NCI-H345 treated with DMSO at 0.1 percent for 48 hours (cell line): ENCODE data around the gene SUN1.
"Not testable (repeated sequence)": the region's sequence is repeated elsewhere in the genome, so short reads cannot be mapped to it uniquely, and the experiment has no call there.

Source experiments
- DNase-seq: peaks from one replicate; lab custom pipeline; 2025; ENCODE audit not compliant: unreplicated experiment; lab: John Stamatoyannopoulos, UW

SUN1 gene

DNA sequence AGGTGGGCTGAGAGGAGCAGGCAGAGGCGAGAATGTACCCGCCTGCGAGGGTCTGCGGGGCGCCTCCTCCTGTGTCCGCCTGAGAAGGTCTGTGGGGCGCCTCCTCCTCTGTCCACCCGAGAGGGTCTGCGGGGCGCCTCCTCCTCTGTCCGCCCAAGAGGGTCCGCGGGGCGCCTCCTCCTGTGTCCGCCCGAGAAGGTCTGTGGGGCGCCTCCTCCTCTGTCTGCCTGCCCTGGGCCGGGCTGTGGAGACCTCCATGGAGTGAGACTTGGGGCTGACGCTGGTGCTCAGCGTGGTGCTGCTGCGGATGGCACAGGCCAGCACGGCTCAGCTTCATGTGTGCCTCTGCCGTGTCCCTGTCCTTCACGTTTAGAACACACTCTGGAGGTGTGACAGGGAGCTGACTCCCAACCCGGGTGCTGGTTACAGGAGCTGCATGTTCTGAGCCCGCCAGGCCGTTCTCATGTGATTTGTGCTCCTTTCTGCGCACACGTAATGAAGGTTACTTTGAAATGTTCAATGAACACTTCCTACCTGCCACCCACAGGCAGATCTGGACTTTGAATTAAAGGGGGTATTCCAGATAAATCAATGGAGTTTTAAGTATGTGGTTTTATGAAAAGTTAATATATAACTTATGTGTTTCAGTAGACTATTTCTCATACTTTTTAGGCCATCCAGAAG lies 23.6 kb downstream of the SUN1 start:
- DNase-seq: no peak

DNA sequence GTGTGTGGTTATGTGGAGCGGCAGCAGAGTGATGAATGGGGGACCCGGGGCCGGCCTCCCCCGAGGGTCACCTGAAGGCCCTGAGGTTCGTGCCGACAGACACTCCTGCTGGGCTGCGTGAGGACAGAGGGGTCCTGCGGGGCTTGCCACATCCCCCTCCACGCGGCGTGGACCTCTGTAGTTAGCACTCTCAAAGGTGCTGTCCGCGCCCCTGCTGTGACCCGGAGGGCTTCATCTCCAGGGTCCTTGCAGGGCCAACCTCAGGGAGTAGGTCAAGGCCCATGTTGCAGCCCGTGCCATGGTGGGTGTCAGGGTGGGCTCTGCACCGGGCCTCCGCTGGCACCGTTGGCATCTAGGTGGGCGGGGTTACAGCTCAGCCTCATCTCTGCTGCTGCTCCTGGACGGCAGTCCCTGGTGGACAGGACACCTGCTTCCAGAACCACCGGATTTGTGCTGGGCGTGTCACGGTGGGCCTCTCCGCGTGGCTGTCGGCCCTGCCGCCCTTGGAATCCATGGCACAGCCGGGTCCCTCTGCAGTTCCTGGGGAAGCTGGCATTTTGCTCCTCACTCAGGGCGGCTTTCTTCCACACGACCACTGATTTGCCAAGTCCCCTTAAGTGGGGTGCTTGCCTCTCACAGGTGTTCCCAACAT lies 24.3 kb downstream of the SUN1 start:
- no peak for DNase-seq

DNA sequence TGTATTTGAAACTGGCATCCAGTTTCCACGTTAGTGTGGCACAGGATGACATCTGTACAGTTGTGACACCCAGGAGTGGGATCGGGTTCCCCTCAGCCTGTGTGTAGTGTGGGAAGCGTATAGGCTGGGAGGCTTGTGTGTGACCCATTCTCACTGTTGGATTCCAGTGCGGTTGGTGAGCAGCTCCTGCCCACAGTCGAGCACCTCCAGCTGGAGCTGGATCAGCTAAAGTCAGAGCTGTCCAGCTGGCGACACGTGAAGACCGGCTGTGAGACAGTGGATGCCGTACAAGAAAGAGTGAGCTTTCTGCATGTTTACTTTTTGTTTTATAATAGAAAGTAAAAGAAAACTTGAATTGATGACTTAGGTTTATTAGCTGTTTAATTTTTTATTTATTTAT lies 25.4 kb downstream of the SUN1 start:
- no peak for DNase-seq

DNA sequence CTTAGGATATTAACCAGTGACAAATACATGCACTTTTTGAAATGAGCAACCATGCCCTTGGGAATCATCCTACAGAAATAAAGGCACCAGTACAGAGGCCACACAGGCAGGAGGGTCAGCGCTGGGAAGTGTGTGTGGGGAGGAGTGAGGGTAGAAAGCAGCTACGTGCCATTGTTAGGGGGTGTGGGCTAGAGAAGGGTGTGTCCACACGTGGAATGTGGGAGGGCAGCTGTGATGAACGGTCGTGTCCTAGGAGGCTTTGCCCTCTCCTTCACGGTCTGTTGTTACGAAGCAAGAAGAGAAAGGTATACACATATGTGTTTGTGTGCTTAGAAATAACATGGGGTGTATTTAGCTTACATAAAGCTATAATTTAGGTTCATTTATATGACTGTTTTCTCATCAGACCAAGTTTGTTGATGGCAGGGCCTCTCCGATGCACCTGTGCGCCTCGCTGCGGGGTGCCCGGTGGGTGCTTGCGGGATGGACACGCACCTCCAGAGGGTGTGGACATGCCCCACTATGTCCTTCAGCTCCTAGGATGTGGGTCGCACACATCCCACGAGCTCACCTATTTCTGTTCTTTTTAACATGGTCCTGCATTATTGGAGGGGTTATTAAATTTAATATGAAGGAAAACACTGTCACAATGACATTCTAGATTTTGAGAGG lies 27.2 kb downstream of the SUN1 start:
- no peak for DNase-seq

DNA sequence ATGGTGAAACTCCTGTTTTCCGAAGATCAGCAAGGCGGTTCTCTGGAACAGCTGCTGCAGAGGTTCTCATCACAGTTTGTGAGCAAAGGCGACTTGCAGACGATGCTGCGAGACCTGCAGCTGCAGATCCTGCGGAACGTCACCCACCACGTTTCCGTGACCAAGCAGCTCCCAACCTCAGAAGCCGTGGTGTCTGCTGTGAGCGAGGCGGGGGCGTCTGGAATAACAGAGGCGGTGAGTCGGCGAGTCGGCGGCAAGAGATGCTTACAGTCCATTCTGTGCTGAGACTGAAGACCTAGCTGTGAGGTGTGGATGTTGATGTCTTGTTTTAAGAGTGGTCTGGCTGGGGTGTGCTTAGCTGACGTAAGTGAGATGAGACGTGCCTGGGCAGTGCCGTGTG lies 27.9 kb downstream of the SUN1 start:
- DNase-seq: no peak

DNA sequence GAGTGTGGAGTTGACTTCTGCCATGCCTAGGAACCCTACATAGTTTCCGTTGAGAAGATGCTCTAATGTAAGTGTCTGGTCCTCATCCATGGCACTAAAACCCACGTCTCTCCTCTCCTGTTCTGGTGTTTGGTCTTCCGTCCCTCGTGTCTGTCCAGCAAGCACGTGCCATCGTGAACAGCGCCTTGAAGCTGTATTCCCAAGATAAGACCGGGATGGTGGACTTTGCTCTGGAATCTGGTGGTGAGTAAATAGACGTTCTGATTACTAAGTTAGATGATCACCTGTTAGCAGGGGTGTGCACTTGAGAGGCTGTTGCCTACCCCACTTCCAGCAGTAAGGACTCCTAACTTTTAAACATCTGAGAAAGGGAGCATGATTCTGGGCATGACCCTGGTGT lies 28.9 kb downstream of the SUN1 start:
- no peak for DNase-seq

DNA sequence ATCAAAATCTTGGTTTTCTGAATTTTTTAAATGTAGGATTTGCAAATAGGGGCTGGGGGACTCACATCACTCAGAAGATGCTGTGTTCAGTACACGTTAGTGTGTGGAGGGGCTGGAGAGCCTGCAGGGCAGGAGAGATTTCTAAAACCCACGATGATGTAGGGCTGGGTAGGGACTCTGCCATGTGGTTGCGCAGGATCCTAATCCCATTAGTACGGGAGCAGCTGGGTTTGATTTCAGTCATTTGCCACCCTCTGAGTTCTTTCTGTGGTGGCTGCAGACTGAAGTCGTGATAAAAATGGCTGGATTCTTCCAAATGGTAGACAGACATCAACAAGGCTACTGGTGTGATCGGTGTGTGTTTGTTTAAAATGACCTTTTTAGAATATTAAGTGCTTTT lies 29.9 kb downstream of the SUN1 start:
- DNase-seq: no peak

DNA sequence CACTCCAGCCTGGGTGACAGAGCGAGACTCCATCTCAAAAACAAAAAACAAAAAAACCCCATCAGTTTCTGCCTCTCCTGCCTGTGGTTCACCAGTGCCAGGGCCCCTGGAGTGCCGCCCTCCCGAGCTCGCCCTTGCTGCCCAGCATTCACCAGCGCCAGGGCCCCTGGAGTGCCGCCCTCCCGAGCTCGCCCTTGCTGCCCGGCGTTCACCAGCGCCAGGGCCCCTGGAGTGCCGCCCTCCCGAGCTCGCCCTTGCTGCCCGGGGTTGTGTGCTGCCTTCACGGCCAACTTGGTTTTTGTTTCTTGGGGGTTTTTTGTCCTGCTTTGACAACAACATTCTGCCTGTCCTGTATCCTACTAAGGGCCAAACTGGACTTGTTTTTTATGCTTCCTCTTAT lies 30.8 kb downstream of the SUN1 start:
- DNase-seq: no peak

DNA sequence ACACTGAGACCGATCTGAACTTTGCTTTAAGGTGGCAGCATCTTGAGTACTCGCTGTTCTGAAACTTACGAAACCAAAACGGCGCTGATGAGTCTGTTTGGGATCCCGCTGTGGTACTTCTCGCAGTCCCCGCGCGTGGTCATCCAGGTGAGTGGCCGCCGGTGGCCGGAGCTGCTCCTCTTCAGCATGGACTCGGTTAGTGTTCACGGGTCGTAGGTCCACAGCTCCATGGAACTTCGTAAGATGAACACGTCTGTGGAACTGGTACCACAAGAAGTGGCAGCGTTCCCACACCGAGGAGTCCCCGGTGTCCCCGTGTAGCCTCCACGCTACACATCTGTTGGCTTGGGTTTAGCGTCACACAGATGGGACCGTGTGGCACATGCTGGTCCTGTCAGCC lies 33.6 kb downstream of the SUN1 start:
- DNase-seq: no peak

DNA sequence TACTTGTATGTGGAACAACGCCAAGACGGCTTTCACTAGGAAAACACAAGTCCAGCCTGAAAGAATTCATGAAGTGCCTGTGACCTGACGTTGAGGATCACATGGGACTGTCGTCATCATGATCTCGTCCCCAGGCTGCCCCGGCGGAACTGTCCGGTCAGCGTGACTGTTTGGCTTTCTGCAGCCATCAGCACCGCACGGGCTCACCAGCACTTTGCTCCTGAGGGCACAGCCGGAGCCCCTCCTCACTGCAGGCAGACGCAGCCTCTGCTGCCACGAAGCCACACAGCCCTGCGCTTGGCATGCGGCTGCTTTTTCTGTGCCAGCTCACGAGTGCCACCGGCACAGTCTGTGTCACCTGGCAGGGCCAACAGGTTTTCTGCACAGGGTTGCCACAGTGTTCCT lies 34.7 kb downstream of the SUN1 start:
- no peak for DNase-seq

DNA sequence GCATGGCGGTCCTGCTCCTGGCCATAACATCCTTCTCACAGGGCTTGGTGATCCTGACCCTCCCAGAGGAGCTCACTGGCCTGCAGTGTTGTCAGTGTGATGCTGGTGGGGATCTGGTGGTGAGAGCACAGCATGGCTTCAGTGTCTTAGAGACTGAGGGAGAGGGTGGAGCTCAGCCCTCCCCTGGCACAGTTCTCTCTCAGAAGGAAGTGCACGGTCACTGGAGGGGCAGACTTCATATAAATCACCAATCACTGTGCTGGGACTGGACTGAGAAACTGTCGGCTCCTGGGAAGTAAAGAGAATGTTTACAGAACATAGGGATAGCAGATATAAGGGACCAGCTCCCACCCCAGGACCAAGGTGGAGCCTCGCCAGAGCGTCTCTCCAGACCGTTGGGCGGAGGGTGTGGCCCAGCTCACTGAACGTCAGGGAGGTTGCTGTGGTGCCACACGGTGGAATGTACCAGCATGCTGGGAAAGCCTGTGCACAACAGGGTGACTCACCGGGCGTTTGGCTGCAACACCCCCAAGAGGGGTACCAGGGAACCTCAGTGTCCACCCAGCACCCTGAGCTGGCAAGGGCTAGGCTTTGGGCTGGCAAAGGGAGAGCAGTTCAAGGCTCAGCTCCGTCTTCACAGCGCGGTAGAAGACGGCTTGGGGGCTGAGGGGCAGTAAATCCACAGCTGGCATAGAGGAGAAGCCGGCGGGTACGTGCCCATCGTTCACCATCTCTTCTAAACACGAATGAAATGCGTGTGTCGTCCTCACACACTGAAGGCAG lies 35.3 kb downstream of the SUN1 start:
- no peak for DNase-seq

DNA sequence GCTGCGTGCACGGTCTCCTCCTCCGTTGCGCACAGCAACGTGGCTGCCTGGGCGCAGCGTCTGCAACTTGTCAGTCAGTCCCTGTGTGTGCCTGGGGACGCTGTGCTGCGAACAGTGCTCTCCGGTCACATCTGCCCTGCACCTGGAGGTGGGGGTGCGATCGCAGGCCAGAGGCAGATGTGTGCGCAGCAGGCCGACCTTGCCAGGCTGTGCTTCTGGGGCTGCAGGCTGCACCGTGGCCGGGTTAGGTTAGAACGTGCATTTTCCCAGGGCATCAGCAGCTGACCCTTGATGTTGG lies 35.9 kb downstream of the SUN1 start:
- no peak for DNase-seq

DNA sequence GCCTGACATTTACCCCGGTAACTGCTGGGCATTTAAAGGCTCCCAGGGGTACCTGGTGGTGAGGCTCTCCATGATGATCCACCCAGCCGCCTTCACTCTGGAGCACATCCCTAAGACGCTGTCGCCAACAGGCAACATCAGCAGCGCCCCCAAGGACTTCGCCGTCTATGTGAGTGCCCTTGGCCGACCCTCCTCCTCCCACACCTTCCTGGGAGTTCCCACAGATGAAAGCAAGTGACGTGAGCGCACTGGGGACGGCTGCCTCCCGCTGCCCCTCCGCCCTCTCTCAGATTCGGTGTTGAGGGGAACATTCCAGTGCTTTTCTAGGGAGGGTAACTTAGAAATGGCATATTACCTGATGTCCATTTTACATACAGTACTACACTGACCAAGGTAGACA lies 37.1 kb downstream of the SUN1 start:
- DNase-seq: no peak

DNA sequence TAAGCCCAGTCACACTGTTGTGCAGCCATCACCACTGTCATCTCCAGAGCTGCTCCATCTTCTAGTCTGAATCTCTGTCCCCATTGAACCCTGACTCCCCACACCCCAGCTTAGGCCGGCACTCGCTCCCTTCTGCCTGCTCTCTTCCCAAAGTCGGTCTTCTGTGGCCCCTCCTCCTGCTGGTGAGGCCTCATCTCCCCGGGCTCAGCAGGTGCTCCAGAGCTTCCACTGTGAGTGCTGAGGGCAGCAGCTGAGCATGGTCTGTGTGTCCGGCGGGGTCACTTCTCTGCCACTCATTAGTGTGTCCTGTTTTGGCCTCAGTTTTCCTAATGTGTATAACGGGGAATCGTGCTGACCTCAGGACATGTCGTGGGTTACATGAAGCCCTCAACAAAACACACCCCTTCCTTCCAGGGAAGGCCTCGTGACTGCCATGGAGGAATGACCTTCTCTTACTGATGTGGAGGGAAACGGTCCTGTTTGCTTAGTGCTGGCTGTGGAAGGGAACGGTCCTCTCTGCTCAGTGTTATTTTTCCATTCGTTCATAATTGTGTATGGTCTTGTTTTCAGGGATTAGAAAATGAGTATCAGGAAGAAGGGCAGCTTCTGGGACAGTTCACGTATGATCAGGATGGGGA lies 39.7 kb downstream of the SUN1 start:
- no peak for DNase-seq

DNA sequence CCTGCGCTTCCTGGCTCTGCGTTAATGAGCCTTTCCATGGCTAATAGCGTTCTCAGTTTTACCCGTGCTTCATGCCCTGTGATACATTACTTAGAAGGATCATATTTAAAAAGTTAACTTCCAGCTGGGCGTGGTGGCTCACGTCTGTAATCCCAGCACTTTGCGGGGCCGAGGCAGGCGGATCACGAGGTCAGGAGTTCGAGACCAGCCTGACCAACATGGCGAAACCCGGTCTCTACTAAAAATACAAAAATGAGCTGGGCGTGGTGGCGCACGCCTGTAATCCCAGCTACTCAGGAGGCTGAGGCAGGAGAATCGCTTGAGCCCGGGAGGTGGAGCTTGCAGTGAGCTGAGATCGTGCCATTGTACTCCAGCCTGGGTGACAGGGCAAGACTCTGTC lies 40.4 kb downstream of the SUN1 start:
- DNase-seq: not testable (repeated sequence)

DNA sequence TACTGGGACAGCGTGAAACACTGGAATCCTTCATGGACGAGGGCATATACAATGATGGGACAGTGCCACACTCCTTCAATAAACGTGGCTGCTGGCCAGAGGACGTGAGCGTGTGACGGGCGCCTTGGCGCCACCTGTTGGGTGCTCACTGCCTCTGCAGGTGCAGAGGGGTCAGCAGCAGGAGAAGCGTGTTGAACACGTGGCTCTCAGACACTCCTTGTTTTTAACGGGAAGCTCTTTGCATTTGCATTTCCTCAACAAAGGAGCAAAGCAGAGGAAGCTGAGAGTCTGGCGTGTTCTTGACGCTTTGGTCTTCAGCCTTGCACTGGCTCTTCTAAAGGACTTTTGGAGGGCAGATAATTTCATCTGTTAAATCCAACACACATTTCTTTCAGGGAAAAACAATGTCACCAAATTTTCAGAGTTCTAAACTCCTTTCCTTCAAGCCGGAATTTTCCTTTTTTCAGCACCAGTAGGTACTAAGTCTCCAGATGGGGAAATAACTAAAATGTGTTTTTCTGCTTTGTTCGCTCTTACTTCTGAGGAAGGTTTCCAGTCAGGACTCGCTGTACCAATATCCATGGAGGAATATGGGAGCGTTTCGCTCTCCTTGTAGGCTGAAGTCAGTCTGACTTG lies 41.2 kb downstream of the SUN1 start:
- peak; percentile 58 for DNase-seq

DNA sequence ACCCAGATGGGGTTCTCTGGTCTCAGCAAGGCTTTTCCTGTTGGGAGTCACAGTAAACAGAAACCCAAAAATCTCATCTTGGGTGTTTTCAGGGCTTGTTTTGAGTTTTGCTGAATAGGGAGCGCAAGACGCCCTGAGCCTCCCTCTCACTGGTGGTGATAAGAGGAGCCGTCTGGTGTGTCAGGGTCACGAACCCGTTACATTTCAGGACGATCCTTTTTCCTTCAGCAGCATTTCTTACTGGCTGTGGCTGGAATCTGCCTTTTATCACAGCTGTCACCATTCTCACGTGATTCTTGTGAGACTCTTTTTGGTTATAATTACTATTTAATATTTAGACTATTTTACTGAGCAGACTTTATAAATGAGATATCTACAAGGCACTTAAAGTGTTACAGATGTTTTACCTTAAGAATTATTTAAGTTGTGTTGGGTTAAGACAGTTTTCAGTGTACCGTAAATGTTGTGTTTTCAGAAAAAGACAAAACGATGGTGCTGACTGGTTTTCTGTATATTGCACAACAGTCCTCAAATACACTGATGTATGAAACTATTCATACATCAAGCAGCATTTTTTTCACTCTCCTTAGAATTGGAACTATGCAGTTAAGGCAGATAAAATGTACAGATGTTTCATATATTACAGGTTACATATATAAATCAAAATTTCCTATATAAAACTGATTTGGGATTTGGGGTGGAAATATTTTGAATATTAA lies 41.9 kb downstream of the SUN1 start:
- no peak for DNase-seq

DNA sequence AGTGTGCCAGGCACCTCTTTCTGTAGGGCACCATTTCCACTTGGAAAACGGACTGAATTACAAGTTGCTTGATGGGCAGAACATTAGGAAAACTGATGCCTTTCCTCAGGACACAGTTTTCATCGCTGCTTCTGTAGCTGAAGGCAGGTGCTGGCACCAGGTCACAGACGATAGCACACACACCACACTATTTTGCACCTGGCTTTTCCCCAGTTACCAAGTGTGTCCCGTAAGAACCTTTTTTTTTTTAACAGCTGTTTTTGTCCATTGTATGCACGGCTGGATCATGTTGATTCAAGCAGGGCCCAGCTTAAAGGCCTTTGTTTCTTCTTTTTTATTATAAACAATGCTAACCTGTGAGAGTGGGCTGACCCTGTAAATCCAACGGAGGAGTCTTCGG lies 42.8 kb downstream of the SUN1 start:
- DNase-seq: peak; percentile 58

DNA sequence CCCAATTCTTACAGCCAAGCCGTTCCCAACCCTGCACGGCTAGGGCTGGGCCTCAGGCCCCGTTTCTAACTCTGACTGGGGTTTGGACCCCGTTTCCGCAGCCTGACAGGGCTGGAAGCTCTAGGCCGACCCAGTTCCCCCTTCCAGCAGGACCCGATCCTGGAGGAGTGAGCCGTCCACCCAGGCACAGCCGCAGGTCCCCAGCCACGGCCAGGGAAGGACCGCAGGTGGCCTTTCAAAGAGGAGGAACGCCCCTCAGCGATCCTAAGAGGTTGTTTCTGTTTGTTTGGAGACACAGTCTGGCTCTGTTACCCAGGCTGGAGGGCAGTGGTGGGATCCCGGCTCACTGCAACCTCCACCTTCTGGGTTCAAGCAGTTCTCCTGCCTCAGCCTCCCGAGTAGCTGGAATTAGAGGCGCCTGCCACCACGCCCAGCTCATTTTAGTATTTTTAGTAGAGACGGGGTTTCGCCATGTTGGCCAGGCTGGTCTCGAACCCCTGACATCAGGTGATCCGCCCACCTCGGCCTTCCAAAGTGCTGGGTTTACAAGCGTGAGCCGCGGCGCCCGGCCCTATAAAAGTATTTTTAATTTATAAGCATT lies 43.3 kb downstream of the SUN1 start:
- DNase-seq: peak; percentile 20
